Prostate gland (tissue), 2 donors: ENCODE results near the gene MT1G.

Experiments
- POLR2A ChIP-seq: fragments of 450-650 bp; IDR thresholded peaks from one replicate; pipeline ENCODE4 v1.6.1; 2016; ENCODE audit warnings: antibody characterized with exemption, mild to moderate bottlenecking
- POLR2AphosphoS5 ChIP-seq: sonication (generic); formaldehyde crosslinking; IDR thresholded peaks from one replicate; pipeline ENCODE4 v1.6.1; 2017; ENCODE audit warnings: antibody characterized with exemption
- TF ChIP-seq, protein P1 (sequence below), 4 experiments: fragments of 200-600 bp in 2 of 4; fragments of 450-650 bp in 2 of 4; sonication (generic) in 2 of 4; IDR thresholded peaks; 1 replicate in 3 of 4; 2 replicates in 1 of 4; pipeline ENCODE4 v1.5.1; 2016 to 2019; ENCODE audit warnings: antibody characterized with exemption in 4 of 4, mild to moderate bottlenecking in 2 of 4, moderate library complexity in 2 of 4

DNA sequence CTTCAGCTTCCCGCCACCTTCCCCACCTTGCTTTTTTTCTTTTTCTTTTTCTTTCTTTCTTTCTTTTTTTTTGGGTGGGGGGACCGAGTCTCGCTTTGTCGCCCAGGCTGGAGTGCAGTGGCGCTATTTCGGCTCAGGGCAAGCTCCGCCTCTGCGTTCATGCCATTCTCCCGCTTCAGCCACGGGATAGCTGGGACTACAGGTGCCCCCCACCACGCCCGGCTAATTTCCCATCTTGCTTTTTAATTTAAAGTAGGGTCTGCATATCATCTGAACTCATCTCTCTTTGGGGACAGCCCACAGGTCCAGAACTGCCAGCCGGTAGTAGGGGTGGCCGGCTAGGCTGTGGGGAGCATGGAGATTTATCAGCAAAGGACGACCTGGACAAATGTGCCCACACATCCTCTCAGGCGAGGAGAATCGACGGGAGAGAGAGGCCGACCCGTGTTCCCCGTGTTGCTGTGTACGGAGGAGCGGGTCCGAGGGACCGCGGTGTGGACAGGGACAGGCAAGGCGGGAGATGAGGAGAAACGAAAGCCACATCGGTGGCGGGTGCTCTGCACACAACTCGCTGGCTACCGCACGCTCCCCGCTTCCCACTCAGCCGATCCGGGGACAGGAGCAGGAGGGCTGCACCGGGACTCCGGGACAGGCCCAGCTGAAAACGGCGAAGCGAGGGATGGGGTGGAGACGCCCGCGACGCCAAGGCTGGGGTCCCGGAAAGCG is 33.0 kb downstream of the MT1G start:
- no peak for TF ChIP-seq POLR2AphosphoS5
- no peak for TF ChIP-seq POLR2A
- TF ChIP-seq, protein P1, sequence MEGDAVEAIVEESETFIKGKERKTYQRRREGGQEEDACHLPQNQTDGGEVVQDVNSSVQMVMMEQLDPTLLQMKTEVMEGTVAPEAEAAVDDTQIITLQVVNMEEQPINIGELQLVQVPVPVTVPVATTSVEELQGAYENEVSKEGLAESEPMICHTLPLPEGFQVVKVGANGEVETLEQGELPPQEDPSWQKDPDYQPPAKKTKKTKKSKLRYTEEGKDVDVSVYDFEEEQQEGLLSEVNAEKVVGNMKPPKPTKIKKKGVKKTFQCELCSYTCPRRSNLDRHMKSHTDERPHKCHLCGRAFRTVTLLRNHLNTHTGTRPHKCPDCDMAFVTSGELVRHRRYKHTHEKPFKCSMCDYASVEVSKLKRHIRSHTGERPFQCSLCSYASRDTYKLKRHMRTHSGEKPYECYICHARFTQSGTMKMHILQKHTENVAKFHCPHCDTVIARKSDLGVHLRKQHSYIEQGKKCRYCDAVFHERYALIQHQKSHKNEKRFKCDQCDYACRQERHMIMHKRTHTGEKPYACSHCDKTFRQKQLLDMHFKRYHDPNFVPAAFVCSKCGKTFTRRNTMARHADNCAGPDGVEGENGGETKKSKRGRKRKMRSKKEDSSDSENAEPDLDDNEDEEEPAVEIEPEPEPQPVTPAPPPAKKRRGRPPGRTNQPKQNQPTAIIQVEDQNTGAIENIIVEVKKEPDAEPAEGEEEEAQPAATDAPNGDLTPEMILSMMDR (IDR thresholded peaks at IDR 0.05): no peak
